Transverse colon (tissue), 4 donors: ENCODE measurements around the gene CMTM2.

Experiments
- CTCF ChIP-seq, 5 experiments: fragments of 200-600 bp in 3 of 5; fragments of 450-650 bp in 2 of 5; sonication (generic) in 3 of 5; IDR thresholded peaks; 1 replicate in 2 of 5; 2 replicates in 3 of 5; pipeline ENCODE4 v1.5.1; 2016 to 2017; ENCODE audit warnings: antibody characterized with exemption in 5 of 5, inconsistent platforms in 3 of 5, mild to moderate bottlenecking in 2 of 5, moderate library complexity in 1 of 5
- EP300 ChIP-seq: sonication (generic); formaldehyde crosslinking; IDR thresholded peaks from one replicate; pipeline ENCODE4 v1.6.1; 2017; ENCODE audit warnings: antibody characterized with exemption, low read depth
- POLR2A ChIP-seq: fragments of 450-650 bp; IDR thresholded peaks from one replicate; pipeline ENCODE4 v1.6.1; 2016; ENCODE audit warnings: antibody characterized with exemption, mild to moderate bottlenecking, moderate library complexity
- POLR2AphosphoS5 ChIP-seq, 3 donors: sonication (generic); formaldehyde crosslinking; IDR thresholded peaks; one replicate each; pipeline ENCODE4 v1.6.1; 2016; ENCODE audit warnings: antibody characterized with exemption in 3 of 3

DNA sequence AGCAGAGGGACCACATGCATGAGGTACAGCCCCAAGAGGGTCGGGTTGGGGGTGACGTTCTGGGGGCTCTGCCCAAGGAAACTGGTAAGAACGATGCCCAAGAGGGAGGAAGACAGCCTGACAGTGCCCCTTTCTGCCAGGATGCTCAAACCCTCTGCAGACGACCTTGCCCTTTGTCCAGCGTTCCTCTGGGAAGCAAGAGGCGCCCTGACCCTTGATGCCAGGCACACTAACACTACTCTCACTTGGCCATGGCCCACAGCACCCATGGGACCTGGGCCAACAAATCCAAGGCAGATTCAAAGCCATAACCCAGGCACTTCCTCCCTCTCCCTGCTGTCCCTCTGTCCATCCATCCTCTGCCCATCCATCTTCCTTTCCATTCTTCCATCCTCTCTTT, 49.8 kb upstream of the CMTM2 start:
- TF ChIP-seq CTCF (IDR thresholded peaks at IDR 0.05): no peak
- TF ChIP-seq POLR2AphosphoS5 (IDR thresholded peaks at IDR 0.05): no peak
- TF ChIP-seq POLR2A: no peak
- TF ChIP-seq EP300: no peak
